Measurements from ENCODE around the gene CACNA2D3.
"Not testable (repeated sequence)": the region's sequence is repeated elsewhere in the genome, so short reads cannot be mapped to it uniquely, and the experiment has no call there.

Gene CACNA2D3

DNA sequence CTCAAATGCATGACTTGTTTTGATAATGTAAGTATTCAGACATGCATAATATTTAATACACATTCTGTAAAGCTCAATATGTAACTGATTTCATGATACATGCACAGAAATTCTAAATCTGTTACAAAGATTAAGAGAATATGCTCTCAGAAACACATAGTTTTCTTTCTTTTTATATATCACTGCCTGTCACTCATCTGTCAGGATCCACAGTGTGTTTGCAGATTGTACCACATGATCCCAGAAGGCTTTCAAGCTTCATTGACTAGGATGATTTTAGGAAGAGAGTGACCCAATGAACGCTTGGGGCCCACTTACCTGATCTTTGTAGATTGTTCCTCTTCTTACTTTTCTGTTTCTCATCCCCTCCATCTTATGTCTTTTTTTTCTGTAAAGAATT is 261.9 kb downstream of the CACNA2D3 start:
- no peak for DNase-seq

- DNase-seq: no peak
Observed at GRCh38 chr3:54390582-54390981, 268.2 kb downstream of the CACNA2D3 start.

- no peak for DNase-seq
Observed at GRCh38 chr3:54393150-54393549, 270.8 kb downstream of the CACNA2D3 start.

DNA sequence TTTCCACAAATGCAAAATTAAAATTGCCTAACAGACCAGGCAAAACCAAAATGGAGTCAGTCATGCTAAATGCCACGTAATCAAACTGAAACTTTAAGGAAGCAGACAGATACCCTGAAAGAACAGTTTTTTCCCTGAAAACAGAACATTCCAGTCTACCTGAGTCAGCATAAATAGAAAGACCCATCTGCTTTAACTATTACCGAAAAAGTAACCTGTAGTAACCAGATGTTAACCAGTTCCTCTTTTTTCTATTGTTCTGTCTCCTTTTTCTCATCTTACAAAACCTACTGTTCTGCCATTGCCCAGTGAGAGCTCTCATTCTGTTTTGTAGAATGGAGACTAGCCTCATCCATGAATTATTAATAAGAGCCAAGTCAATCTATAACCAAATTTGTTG is 286.0 kb downstream of the CACNA2D3 start:
- no peak for DNase-seq

DNA sequence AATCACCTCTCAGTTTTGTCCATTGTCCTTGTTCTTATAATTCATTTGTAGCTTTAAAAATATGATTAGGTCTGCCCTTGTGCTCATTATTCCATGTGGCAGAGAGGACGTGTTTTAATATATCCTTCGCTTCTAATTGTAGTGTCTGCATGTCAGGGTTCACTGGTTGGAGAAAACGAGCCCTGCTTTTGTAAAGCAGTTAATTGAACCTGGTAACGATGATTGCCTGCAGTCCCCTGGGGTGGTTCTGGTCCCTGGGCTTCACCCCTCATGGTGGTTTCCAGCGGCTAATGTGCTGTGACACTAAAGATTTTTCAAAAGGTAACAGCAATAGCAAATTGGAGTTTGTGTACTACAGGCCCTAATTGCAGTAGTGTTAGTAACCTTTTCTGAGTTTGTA is 299.6 kb downstream of the CACNA2D3 start:
- no peak for DNase-seq

DNA sequence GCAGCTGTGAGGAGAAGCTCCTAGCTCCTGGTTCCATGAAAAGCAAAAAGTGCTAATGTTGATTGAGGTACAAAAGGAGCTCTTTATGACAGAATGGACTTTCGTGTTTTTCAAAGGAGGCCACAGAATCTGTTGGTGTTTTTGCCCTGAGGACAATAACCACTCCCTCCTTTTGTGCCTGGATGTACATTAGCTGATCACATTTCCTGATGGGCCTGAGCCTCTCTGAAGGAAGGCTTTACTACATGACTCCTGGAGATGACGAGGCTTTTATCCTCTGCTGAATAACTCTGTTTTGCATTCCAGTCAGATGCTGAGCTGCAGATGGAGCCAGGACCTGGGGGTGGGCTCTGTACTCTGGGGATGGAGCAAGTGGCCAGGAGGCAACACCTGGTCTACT is 301.9 kb downstream of the CACNA2D3 start:
- no peak for DNase-seq

- no peak for DNase-seq
Observed at GRCh38 chr3:54426381-54426780, 304.0 kb downstream of the CACNA2D3 start.

DNA sequence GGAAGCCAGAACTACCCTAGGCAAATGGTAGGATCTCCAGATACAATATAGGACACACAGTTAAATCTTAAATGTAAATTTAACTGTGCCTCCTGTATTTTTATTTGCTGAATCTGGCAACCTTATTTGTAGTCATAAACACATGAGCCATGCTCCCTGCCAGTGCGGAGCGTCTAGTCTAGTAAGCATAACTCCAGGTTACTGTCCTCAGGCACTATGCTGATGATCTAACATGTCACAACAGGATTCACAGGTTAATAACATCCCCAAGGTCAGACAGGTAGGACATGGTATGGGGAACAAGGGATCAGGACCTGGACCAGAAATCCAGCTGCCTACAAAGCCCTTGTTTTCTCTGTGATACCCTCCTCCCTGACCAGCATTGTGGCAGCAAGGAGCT is 305.1 kb downstream of the CACNA2D3 start:
- no peak for DNase-seq

DNA sequence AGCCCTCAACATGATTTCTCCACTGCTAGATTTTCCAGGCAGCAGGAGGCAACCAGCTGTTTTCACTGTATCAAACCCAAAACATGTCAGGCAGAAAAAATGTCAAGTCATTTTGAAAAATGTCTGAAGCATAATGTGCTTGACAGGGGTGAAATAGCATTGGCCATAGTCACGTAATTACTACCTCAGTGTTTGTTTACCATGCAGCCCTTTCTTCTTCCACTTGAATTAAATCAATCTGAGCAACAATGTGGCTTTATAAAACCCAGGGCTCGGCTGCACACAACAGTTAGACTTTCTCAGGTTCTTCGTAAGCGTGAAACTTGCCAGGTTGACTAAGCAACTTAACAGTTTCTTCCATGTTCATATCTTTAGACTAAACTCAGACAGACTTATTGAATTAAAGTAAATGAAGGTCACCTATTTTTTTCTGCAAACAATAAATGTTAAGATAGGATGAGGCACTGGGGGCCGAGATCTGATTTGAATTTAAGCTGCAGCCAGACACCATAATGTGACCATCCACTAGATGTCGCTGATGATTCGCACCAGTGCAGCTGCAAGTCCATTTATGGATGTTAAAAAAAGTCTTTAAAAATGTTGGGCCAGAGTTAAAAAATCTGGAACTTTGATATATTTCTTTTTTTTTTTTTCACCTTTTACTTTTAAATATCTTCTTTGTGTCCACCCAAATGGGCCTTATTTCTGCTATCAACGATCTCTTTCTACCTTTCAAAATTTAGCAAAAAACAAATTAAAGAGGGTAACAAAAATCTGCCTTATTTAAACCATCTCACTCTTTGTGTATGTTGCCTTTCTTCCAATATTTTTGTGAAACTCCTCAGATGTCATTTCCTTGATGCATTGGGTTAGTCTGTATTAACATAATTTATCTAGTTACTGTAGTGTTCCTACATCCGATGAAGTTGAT is 305.9 kb downstream of the CACNA2D3 start:
- DNase-seq: peak; percentile 69

DNA sequence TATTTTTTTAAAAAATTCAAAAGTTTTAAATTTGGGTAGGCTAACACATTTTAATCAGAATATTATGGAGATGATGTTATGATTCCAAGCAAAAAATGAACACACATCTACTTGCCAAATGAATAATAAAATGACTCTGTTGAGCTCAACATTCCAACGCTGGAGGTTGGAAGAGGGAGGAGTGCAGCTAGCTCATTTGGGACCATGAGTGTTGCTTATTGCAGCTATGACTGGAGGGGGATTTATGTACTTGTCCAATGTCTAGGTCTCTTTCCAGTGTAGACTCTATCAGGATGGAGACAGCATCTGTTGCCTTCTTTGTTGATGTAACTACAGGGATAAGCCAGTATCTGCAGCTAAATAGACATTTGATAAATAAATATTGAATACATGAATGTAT is 310.6 kb downstream of the CACNA2D3 start:
- no peak for DNase-seq

DNA sequence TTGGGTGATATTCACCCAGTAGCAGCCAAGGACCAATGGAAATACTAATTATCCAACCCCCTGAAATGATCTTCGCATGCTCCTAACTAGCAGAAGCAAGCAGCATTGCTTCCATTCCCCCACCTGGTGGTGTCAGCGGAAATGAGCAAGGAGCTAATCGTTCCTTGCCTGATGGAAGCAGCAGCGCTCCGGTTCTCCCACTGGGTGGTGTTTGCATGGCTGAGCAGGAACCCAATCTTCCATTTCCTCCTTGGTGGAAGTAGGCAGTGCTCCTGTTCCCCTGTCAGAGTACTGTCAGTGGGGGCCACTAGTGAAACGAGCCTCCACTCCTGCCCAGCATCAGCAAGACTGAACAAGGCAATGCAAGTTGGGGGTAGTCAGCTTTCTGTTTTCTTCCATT is 311.5 kb downstream of the CACNA2D3 start:
- DNase-seq: no peak

DNA sequence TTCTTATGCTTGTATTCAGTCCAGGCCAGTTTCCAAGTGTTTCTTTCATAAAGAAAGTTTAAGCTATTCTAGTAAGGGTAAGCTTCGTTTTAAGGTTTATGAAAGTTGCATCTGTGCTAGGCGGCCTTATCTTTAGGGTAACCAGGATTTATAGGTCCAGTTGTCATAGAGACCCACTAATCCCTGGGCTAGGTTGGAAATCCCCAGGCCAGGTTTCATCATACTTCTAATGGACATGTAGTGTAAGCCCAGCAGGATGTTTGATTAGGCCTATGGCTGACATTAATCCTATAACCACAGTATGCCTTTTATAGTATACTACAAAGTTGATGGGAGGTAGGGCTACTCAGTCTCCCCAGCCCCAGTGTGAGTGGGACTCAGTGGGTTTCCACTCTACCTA is 312.4 kb downstream of the CACNA2D3 start:
- DNase-seq: no peak

DNA sequence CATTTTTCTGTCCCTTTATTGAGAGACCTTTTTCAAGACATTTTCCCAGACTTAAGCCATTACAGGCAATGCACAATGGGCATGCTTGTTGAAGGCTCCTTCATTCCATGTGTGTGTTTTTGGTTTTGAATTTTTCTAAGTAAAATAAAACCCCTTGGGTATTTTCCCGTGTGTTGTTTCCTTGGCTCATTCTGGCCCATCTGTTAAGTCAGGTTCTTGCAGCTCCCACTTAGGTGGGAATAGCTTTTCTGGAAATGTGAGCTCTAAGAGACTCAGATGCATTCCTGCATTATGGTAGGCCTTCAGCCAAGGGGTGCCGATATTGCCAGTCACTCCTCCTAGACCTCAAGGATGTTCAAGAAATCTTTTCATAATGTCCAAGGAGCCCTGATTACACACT is 314.9 kb downstream of the CACNA2D3 start:
- DNase-seq: no peak

DNA sequence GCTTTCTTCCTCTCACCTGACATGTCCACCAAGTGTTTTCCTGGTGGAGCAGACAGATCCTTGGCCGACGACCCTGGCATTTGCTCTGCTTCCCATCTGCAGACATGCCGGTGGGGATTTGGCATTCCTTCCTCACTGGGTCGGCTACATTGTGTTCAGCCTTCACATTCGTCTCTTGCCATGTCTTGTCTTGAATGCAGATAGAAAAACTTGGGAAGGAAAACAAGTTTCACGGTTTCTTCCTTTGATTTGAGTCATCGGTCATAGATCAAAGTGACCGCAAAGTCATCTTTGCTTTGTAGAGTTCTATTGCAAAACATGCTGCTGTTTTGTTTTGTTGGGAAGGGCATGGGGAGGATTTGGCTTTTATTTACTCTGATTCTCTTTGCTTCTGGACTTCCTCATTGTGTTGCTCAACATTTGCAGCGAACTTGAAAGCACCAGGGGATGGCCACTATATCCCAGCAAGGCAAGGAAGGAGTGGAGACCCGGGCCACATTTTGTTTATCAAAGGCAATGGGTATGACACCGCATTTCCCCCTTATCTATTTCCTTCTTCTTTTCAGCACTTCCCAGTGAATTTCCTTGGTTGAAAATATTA is 321.3 kb downstream of the CACNA2D3 start:
- no peak for DNase-seq

- peak; percentile 0 for DNase-seq
Observed at GRCh38 chr3:54445630-54446029, 323.3 kb downstream of the CACNA2D3 start.

- no peak for DNase-seq
Observed at GRCh38 chr3:54447427-54447826, 325.1 kb downstream of the CACNA2D3 start.

- DNase-seq: no peak
Observed at GRCh38 chr3:54454806-54455205, 332.5 kb downstream of the CACNA2D3 start.

DNA sequence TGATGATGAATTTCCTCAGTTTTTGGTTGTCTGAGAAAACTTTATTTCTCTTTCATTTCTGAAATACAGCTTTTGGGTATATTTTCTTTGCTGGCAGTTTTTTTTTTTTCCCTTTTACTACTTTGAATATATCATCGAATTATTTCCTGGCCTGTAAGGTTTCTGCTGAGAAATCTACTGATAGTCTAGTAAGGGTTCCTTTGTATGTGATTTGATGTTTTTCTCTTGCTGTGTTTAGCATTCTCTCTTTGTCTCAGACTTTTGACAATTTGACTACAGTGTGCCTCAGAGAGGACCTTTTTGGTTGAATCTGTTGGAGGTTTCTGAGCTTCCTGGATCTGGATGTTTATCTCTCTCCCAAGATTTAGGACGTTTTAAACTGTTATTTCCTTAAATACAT is 336.0 kb downstream of the CACNA2D3 start:
- DNase-seq: no peak

- not testable (repeated sequence) for DNase-seq
Observed at GRCh38 chr3:54464554-54464953, 342.2 kb downstream of the CACNA2D3 start.

DNA sequence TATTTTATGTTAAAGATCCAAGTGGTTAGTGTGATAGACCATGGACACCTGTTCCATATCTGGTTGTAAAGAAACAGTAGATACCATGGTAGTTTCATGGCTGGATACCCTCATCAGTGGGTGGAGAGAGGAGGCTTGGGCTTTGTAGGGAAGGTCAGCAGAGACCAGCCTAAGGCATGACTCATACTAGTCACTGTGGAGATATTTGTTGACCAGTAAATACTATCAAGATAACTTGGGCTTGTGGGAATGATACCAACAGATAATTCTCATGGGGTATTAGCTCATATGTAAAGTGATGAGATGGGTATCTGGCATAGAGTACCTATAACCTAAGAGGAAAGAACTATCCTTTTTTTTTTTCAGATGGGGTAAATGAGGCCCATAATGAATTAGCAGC is 354.5 kb downstream of the CACNA2D3 start:
- DNase-seq: no peak

DNA sequence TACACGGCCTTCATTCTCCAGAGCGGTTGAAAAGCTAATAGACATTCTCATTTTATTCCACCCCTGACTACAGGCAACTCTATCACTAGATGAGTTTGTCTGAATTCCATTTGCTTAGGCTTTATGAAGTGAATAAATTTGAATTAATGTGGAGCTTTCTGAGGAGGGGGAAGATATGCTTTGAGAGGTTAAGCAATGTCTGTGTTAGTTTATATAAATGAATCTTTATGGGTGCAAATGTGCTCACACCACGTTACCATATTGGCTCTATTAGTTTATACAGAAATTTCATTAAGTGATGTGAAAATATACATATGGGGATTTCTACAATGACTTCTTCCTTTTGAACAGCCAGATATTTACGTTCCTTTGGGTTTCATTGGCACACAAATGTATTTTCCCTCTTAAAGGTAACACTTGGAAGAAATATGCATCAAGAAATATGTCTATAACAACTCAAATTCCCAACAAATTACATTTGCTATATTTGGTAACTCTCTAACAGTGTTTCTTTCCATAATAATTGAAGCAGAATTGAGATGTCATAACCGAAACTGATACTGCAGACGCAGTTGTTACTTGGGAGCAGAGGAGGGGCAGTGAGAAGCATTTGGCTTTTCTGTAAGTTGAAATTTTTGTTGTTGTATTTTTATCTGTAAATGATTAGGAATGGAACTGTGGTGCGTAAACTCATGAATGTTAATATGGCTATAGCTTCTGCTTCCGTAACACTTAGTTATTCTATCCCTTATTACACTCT is 359.4 kb downstream of the CACNA2D3 start:
- DNase-seq: no peak

DNA sequence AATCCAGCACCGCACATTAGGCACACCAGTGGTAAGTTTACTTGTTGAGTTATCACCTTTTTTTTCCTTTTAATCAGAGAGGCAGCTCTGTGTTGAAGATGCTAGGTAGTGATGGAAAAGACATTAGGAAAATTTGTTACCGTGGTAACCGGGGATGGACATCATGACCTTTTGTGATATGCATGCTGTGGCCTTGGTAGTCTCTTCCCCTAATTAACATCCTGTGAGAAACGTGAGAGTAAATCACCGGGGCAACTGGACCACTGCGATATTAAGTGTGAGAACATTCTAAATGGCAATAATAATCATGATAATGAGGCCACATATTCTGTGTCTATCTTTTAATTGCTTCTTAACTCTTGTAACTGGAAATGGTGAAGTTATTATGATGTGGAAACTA is 362.0 kb downstream of the CACNA2D3 start:
- DNase-seq: no peak

DNA sequence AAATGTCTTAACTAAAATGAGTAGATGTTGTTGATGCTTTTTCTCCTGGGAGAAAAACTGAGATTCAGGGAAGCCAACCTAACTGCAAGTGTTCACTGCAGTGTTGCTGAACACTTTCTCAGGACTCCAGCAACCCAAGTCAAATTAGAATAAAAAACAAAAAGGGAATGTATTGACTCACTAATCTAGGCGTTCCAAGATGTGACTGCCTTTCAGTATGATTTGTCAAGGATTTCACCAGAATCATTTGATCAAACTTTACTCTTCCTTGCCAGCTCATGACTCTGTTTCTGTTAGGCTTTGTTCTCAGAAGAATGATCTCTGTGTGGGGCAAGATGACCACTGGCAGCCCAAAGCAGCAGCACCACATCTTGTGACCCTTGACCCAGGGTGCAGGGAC is 364.0 kb downstream of the CACNA2D3 start:
- DNase-seq: no peak

DNA sequence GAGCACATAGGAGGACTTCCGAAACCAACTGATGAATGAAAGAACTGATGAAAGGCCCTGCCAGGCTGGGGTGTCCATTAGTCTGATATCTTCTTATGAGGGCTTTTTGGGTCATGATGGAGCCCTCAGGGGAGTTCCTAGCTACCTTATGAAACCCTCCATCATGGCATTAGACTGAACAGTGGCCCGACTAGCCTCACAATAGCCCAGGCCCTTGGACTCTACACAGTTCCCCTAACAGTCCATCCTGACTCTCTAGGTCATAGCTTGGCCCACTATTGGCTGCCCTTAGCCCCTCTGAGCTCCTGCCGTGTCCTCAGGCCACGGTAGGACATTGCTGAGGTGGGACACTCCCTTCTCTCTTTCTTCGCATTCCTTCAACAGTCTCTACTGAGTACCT is 365.9 kb downstream of the CACNA2D3 start:
- no peak for DNase-seq
